Measurements from ENCODE around the gene EFR3B. TPM values are rescaled to one million over a fixed set of nuclear protein-coding genes. Genes with fewer than 3 reads are reported as not detected.

The EFR3B gene, protein sequence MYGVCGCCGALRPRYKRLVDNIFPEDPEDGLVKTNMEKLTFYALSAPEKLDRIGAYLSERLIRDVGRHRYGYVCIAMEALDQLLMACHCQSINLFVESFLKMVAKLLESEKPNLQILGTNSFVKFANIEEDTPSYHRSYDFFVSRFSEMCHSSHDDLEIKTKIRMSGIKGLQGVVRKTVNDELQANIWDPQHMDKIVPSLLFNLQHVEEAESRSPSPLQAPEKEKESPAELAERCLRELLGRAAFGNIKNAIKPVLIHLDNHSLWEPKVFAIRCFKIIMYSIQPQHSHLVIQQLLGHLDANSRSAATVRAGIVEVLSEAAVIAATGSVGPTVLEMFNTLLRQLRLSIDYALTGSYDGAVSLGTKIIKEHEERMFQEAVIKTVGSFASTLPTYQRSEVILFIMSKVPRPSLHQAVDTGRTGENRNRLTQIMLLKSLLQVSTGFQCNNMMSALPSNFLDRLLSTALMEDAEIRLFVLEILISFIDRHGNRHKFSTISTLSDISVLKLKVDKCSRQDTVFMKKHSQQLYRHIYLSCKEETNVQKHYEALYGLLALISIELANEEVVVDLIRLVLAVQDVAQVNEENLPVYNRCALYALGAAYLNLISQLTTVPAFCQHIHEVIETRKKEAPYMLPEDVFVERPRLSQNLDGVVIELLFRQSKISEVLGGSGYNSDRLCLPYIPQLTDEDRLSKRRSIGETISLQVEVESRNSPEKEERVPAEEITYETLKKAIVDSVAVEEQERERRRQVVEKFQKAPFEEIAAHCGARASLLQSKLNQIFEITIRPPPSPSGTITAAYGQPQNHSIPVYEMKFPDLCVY
- total RNA-seq (2016; rRNA removed; fragmentation: Illumina TruSeq; extraction: Trizol) (0.42 and 0.56 TPM in 2 replicates), polyA plus RNA-seq (2011; rRNA removed) (0.42 TPM in 2 replicates), polyA minus RNA-seq (2011; rRNA and poly(A)+ RNA removed; ENCODE audit: low replicate concordance) (1.9 and 3.0 TPM in 2 replicates), Bru-seq, nascent RNA (percentile 23 among the genes with signal in this experiment), BruChase-seq, experiment 1, labeled RNA remaining after a 6-hour chase (percentile 22 among the genes with signal in this experiment), BruChase-seq, experiment 2, labeled RNA remaining after a 2-hour chase (percentile 25 among the genes with signal in this experiment)
- 0.09 and 0.10 TPM in 2 replicates for total RNA-seq (2016; cell fraction: cytosol; rRNA removed; fragmentation: Illumina TruSeq; extraction: Trizol; ENCODE audit: low read depth)
- 0.54 and 0.67 TPM in 2 replicates for total RNA-seq (2016; cell fraction: insoluble cytoplasmic fraction; rRNA removed; fragmentation: Illumina TruSeq; extraction: Trizol)
- total RNA-seq (2016; cell fraction: membrane; rRNA removed; fragmentation: Illumina TruSeq; extraction: Trizol): 0.31 and 0.40 TPM in 2 replicates
- total RNA-seq (2016; cell fraction: nucleus; rRNA removed; fragmentation: Illumina TruSeq; extraction: Trizol): 0.38 and 0.47 TPM in 2 replicates
- polyA plus RNA-seq (2011; cell fraction: cytosol; rRNA removed): 0.18 and 0.27 TPM in 2 replicates
- 0.83 and 1.6 TPM in 2 replicates for polyA plus RNA-seq (2011; cell fraction: nucleus; rRNA removed)
- 0.05 and 0.23 TPM in 2 replicates for polyA plus RNA-seq (2012)
- 0.05 and 0.08 TPM in 2 replicates for polyA plus RNA-seq (2016; cell fraction: cytosol; fragmentation: Illumina TruSeq; extraction: Trizol; ENCODE audit: low read depth)
- 0.27 and 0.37 TPM in 2 replicates for polyA plus RNA-seq (2016; cell fraction: insoluble cytoplasmic fraction; fragmentation: Illumina TruSeq; extraction: Trizol; ENCODE audit: low read depth)
- polyA plus RNA-seq (2016; cell fraction: membrane; fragmentation: Illumina TruSeq; extraction: Trizol; ENCODE audit: low read depth): 0.09 and 0.10 TPM in 2 replicates
- polyA plus RNA-seq (2016; cell fraction: nucleus; fragmentation: Illumina TruSeq; extraction: Trizol; ENCODE audit: insufficient read depth, low read depth): 0.71 and 0.77 TPM in 2 replicates
- polyA minus RNA-seq (2011; cell fraction: cytosol; rRNA and poly(A)+ RNA removed): 0.49 and 0.97 TPM in 2 replicates
- 1.4 and 2.2 TPM in 2 replicates for polyA minus RNA-seq (2011; cell fraction: nucleus; rRNA and poly(A)+ RNA removed)
- long read RNA-seq, experiment 1, full-length matches to known transcripts: 1 of 4 reads
- long read RNA-seq, experiment 1, partial matches to known transcripts: 0 of 4 reads
- long read RNA-seq, experiment 1, other reads (novel, unspliced or antisense): 3 of 4 reads
- long read RNA-seq, experiment 2: 0 reads

DNA sequence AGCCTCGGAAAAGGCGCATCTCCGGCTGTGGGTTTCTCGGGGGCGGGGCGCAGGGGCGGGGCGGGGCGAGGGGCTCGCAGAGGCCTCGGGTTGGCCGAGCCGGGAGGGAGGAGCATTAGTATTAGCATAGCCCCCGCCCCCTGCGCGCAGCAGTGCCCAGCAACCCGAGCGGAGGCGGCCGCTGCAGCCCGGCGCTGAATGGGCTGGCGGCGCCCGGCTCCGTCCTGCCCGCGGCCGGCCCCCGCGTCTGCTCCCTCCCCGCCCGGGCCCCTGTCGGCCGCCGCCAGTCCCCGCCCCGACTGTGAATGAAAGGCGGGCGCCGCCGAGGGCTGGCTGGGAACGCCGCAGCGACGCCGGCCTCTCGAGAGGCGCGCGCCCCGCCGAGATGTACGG lies at the start of gene EFR3B:
Gene EFR3B (plus strand): TSS at position 149 of the 393 bp plus-strand sequence. CDS start 237 bp downstream, at position 386.
- ATAC-seq: peak; percentile 97
- no peaks in the 10 kb centered on the region for H4K20me1 ChIP-seq (ENCODE audit: insufficient read depth, low read length)
- peak within 1 kb of the TSS; percentile 64 to 80 (median 80) for H3K4me3 ChIP-seq (replicated peaks in 1 of 3; ENCODE audit: insufficient read depth in 1 of 3, low read depth in 2 of 3, low read length in 3 of 3)
- no peak within 1 kb of the TSS for H3K27ac ChIP-seq (ENCODE audit: extremely low read length, insufficient read depth, low read length)
- H3K4me2 ChIP-seq (ENCODE audit: low read depth, low read length): peak within 1 kb of the TSS; percentile 100
- DNase-seq (ENCODE audit: low spot score): peak; percentile 89
- no TSS peak for BruUV-seq (replicated peaks)
- peaks cover 21% of the 10 kb centered on the region for H3K4me1 ChIP-seq (ENCODE audit: insufficient read depth, low read length)
- peak within 1 kb of the TSS; percentile 83 for H2AFZ ChIP-seq (ENCODE audit: low read length)
- ChIA-PET CTCF (ENCODE audit: low intra/inter-chr PET ratio, low total read pairs) (interaction anchor here (1.4 kb wide), 1 partner anchor 67 kb away, joined by 4 read pairs; no protein-coding TSS in a partner anchor), POLR2A (interaction anchor here (1.0 to 1.4 kb wide), 4 partner anchors 36 to 187 kb away, joined by 4 to 6 read pairs (median 5); no protein-coding TSS in a partner anchor)
- no peaks in the 10 kb centered on the region for H3K9me3 ChIP-seq (ENCODE audit: low read length)
- peaks cover 0 to 48% of the 10 kb centered on the region in 2 experiments; a peak in 3 of 5 replicates for H3K27me3 ChIP-seq (ENCODE audit: control insufficient read depth in 1 of 2, insufficient read depth in 2 of 2, low read length in 2 of 2)
- in situ Hi-C loops (cut with HindIII; ENCODE audit: extremely low pct_ligation_motif_present, low pct_unique_long_range_greater_than_20kb) (no loop called here), intact Hi-C loops (cut with micrococcal nuclease; ENCODE audit: unreplicated experiment) (loop anchor here (1.0 to 2.0 kb wide), 3 partner anchors 61 to 86 kb away; no protein-coding TSS in a partner anchor)
- H3K36me3 ChIP-seq (replicated peaks in 1 of 2; ENCODE audit: control insufficient read depth in 1 of 2, insufficient read depth in 2 of 2, low read length in 2 of 2): no peaks in the 10 kb centered on the region
- peak within 1 kb of the TSS; percentile 35 for H3K9ac ChIP-seq (ENCODE audit: insufficient read depth, low read depth, low read length)
- 0% methylated on average over 16 of the region's 54 CpGs for WGBS (ENCODE audit: low lambda C conversion rate)
- FAIRE-seq: no peak
- H3K79me2 ChIP-seq (ENCODE audit: insufficient read depth, low read length): no peaks in the 10 kb centered on the region
- TF ChIP-seq ZNF430 (CRISPR knock-in tag; IDR thresholded peaks at IDR 0.05): peak; percentile 4; the same call in 1 of the 2 replicates
- TF ChIP-seq HNRNPLL (IDR thresholded peaks at IDR 0.05; ENCODE audit: low read depth, low read length, poor library complexity, severe bottlenecking): peak; percentile 25
- TF ChIP-seq STAT5B (CRISPR knock-in tag; IDR thresholded peaks at IDR 0.05): no peak
- no peak for TF ChIP-seq HCFC1 (IDR thresholded peaks at IDR 0.05; ENCODE audit: low read depth, low read length)
- TF ChIP-seq SSRP1 (CRISPR knock-in tag; IDR thresholded peaks at IDR 0.05): no peak
- no peak for TF ChIP-seq NCOA5 (CRISPR knock-in tag; IDR thresholded peaks at IDR 0.05)
- TF ChIP-seq, protein P1, sequence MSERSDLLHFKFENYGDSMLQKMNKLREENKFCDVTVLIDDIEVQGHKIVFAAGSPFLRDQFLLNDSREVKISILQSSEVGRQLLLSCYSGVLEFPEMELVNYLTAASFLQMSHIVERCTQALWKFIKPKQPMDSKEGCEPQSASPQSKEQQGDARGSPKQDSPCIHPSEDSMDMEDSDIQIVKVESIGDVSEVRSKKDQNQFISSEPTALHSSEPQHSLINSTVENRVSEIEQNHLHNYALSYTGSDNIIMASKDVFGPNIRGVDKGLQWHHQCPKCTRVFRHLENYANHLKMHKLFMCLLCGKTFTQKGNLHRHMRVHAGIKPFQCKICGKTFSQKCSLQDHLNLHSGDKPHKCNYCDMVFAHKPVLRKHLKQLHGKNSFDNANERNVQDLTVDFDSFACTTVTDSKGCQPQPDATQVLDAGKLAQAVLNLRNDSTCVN (CRISPR knock-in tag; IDR thresholded peaks at IDR 0.05; ENCODE audit: borderline replicate concordance): no peak
- peak; percentile 82 for TF ChIP-seq SKI (IDR thresholded peaks at IDR 0.05; ENCODE audit: partially characterized antibody)
- TF ChIP-seq, protein P2, sequence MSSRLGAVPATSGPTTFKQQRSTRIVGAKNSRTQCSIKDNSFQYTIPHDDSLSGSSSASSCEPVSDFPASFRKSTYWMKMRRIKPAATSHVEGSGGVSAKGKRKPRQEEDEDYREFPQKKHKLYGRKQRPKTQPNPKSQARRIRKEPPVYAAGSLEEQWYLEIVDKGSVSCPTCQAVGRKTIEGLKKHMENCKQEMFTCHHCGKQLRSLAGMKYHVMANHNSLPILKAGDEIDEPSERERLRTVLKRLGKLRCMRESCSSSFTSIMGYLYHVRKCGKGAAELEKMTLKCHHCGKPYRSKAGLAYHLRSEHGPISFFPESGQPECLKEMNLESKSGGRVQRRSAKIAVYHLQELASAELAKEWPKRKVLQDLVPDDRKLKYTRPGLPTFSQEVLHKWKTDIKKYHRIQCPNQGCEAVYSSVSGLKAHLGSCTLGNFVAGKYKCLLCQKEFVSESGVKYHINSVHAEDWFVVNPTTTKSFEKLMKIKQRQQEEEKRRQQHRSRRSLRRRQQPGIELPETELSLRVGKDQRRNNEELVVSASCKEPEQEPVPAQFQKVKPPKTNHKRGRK (CRISPR knock-in tag; IDR thresholded peaks at IDR 0.05): no peak
- TF ChIP-seq ZNF790 (CRISPR knock-in tag; IDR thresholded peaks at IDR 0.05; ENCODE audit: borderline replicate concordance): no peak
- TF ChIP-seq PHF21A (CRISPR knock-in tag; IDR thresholded peaks at IDR 0.05): peak; percentile 41; the same call in 1 of the 2 replicates
- peak; percentile 38; the same call in 1 of the 2 replicates for TF ChIP-seq CHD2 (IDR thresholded peaks at IDR 0.05; ENCODE audit: low read depth, low read length)
- no peak for TF ChIP-seq MIXL1 (CRISPR knock-in tag; IDR thresholded peaks at IDR 0.05)
